GM12873 (cell line): ENCODE results near the gene CAPS2.

Source experiments
- CTCF ChIP-seq: IDR thresholded peaks from 2 replicates; pipeline ENCODE4 v1.5.1; 2012; ENCODE audit warnings: low read depth, mild to moderate bottlenecking, moderate library complexity, low read length, control low read depth; ENCODE audit not compliant: insufficient read depth; ENCODE audit errors: missing control alignments

CAPS2 gene

GRCh38 chr12:75327642-75328041, 2.5 kb downstream of the CAPS2 start:
- TF ChIP-seq CTCF = no peak

GRCh38 chr12:75323663-75324062, 6.5 kb downstream of the CAPS2 start:
- no peak for TF ChIP-seq CTCF

- no peak for TF ChIP-seq CTCF
These were observed 7.7 kb downstream of the CAPS2 start for GRCh38 chr12:75322464-75322863.

- no peak for TF ChIP-seq CTCF
These were observed 12.3 kb downstream of the CAPS2 start for GRCh38 chr12:75317784-75318183.

- no peak for TF ChIP-seq CTCF
These were observed 14.6 kb downstream of the CAPS2 start for GRCh38 chr12:75315518-75315917.

- no peak for TF ChIP-seq CTCF
These were observed 18.8 kb downstream of the CAPS2 start for GRCh38 chr12:75311369-75311768.

- TF ChIP-seq CTCF = no peak
These were observed 21.8 kb downstream of the CAPS2 start for GRCh38 chr12:75308279-75308678.
